Right kidney (tissue), 1 donor: ENCODE data around the gene OR52B6.
"Not testable (repeated sequence)": the region's sequence is repeated elsewhere in the genome, so short reads cannot be mapped to it uniquely, and the experiment has no call there.

Experiments
- DNase-seq: peaks from one replicate; pipeline ENCODE4 v3.0.0-alpha.2; 2016

The OR52B6 gene

DNA sequence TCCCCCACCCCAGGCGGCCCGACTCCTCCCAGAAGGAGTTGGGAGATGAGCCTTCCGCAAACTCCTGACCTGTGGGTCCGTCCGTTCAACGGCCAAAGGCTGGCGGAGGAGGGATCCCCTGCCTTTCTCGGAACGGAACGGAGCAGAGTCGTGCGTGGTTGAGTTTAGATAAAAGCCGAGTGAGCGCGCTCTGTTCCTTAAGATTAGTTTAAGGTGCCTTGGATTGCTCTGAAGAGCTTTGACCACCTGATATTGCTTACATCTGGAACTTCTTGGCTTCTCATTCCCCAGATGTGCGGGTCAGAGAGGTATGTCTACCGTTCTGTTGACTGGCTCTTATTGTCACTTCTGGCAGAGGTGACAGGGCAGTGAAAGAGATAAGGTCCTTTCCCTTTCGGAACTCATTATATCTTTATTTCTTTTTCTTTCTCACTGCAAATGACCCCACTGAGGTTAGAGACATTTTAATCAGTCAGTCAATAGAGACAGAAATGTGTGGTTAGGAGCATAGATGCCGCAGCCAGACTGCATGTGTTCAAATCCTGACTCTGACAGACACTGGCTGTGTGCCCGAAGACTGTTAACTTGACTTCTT, 16.0 kb downstream of the OR52B6 start, which contains the start of gene TRIM6:
Gene TRIM6 (plus strand): TSS at position 31 of the 595 bp plus-strand sequence. CDS start 261 bp downstream, at position 292.
- DNase-seq, result peak; percentile 35

DNA sequence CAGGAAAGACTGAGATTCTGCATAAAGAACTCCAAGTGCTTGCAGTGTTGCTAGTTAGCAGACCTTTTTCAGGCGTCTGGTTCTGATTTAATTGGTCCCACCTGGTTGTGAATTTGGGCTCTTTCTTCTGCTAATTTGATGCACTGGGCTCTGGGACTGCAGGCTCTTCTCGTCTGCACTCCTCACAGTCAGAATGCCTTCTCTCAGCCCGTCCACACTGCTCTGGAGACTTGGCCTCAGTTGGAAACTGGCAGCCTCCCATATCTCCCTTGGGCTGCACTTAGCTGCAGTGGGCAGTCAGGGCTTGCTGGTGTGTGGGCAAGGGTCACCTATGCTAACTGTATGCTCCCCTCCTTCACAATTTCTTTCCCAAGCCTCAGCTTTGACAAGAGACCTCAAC, 17.3 kb downstream of the OR52B6 start:
- no peak for DNase-seq

DNA sequence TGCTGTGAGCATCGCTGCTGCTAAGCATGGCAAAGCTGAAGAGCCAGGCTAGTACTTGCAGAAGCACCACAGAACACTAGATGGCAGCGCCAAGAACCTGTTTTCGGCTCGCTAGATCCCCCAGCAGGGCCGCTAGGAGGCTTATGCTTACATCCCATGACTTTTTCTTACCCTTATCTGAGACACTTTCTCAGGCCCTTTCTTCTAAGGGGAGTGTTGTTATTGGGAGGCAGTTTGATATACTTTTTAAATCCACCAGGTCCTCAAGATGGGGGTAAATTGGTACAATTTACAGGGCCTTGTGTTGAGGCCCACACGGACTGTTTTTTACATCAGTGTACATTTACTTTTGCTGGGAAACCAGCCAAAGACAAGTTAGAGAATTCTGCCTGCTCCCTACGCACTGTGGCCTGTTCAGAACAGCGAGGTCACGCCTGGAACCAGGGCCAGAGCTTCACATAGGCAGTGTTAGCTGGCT, 19.7 kb downstream of the OR52B6 start:
- peak; percentile 20 for DNase-seq

DNA sequence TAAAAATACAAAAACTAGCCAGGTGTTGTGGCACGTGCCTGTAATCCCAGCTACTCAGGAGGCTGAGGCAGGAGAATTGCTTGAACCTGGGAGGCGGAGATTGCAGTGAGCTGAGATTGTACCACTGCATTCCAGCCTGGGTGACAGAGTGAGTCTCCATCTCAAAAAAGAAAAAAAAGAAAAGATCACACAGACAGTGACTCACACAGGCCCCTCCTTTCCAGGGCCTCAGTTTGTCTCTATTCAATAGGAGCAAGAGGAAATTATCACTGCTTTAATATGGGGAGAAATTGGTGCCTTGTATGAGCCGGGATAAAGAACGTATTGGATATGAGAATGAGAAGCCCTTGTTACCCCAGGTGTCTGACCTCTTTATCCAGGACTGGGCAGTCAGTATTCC, 22.1 kb downstream of the OR52B6 start:
- not testable (repeated sequence) for DNase-seq

DNA sequence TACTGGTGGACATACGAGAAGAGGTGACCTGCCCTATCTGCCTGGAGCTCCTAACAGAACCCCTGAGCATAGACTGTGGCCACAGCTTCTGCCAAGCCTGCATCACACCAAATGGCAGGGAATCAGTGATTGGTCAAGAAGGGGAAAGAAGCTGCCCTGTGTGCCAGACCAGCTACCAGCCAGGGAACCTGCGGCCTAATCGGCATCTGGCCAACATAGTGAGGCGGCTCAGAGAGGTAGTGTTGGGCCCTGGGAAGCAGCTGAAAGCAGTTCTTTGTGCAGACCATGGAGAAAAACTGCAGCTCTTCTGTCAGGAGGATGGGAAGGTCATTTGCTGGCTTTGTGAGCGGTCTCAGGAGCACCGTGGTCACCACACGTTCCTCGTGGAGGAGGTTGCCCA, 22.6 kb downstream of the OR52B6 start:
- DNase-seq, result no peak

DNA sequence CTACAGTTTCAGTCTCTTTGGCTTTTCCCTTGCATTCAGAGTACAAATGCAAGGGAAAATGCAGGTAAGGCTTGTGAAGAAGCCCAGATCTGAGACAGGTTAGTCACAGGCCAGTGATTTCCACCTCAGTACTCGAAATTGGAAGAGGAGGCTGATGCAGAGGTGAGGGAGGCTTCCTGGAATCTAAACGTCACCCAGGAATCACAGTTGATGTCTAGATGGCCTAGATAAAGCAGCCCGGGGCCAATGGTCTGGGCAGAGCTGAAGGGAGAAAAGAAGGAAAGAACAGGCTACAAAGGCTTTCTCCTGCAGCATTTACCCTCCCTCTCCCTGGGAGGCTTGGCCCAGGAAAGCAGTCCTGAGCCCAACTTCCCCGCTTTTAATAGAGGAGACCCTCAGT, 24.2 kb downstream of the OR52B6 start:
- DNase-seq, result no peak

DNA sequence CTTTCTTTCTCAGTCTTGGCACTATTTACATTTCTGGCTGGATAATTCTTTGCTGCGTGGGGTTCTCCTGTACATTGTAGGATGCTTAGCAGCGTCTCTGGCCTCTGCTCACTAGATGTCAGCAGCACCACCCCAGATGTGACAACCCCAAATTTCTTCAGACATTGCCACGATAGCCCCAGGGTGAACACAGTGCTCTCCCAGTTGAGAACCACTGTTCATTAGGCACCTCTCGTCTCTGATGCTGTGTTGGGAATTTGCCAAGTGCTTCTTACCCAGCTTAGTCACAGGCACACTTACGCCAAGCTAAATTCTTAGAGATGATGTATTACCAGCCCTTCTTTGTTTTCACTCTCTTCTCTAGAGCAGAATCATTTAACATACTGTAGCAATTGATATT, 25.2 kb downstream of the OR52B6 start:
- DNase-seq, result no peak

DNA sequence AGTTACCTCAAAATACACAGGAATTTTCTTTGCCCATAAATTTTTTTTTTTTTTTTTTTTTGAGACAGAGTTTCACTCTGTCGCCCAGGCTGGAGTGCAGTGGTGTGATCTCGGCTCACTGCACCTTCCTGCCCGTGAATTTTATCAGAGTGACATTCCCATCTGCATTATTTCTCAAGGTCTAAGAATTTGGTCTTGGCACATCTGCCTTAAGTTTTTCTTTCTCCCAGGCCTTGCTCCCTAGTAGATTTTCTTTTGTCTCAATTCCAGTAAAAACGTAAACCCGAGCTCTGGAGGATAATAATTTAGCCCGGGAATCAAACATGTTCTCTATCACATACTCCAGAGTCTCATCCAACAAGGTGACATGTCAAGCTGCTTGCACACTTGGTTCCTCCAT, 28.1 kb downstream of the OR52B6 start:
- DNase-seq, result no peak

DNA sequence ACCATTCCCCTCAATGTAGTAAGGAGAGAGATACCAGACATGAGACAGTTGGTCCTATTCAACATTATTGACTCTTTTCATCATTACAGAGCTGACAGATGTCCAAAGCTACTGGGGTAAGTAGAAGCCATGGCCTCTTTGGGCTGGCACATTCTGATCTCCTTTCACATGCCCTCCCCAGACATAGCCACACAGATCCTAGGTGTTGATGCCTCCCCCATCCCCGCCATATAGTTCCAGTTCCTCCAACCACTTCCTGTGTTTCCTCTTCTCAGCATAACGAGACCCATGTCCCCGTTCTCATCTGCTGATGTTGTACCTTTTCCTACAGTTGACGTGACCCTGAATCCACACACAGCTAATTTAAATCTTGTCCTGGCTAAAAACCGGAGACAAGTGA, 29.8 kb downstream of the OR52B6 start:
- no peak for DNase-seq

DNA sequence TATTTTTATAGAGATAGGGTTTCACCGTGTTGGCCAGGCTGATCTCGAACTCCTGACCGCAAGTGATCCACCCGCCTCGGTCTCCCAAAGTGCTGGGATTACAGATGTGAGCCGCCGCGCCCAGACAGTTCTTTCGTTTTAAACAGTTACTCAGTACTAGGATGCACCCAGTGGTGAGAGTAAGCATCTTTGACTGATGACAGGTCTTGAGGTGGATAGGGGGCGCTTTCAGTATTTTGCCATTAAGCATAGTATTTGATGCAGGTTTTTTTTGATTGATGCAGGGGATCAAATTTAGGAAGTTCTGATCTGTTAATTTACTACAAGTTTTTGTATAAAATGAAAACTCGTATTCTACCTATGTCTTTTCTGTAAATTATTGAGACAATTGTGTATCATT, 30.9 kb downstream of the OR52B6 start:
- DNase-seq, result no peak

DNA sequence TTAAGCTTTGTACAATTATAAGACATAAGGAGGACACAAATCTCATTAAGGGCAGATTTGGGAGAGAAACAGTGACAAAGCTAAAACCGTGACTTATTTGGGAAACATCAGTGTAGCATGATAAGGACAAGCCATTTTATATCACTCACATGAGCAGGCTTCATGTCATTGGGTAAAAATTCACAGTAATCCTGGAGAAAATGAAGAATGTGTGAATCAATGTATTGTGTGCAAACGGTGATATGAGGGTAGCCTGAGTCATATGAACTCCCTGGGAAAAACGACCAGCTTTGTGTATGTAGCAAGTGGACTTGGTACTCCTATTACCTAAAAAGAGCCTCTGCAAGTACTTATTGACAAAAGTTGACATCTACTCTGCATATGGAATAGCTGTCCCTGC, 38.1 kb downstream of the OR52B6 start:
- DNase-seq, result no peak

DNA sequence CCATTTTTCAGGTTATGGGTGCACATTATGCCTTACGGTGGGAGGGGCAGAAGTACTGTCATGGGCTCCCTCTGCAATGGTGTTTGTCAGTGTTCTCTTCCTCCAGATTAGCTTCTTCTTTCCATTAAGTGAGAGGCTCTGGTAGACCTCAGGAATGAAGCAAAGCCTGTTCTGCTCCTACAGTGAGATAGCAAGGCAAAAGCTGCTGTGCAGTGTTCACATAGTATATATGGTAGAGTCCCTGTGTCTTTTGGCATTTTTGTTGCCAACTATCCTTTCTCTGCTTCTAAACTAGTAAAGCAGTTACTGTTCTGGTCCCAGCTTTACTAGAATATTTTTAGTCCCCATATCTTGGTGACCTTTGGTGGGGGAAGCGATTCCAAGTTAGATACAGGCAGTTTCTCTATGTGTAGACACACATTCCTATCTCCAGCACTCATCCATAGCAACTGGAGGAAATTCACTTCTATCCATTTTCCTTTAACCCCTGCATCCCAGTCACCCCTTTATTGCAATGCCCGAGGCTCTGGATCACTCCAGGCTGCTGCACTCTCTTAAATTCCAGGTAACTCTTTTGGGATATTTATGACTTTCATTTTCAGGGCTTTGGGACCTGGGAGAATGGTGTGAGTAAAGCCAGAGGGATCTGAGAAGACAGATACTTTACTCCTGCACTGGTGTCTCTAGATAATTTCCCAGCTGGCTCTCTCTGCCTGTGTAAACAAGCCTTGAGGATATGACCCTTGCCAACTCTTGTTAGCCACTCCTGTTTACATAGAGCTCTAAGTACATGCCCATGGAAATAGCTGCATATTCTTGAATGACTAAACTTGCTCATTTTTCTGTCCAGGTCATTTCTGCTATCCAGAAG, 40.2 kb downstream of the OR52B6 start:
- no peak for DNase-seq

DNA sequence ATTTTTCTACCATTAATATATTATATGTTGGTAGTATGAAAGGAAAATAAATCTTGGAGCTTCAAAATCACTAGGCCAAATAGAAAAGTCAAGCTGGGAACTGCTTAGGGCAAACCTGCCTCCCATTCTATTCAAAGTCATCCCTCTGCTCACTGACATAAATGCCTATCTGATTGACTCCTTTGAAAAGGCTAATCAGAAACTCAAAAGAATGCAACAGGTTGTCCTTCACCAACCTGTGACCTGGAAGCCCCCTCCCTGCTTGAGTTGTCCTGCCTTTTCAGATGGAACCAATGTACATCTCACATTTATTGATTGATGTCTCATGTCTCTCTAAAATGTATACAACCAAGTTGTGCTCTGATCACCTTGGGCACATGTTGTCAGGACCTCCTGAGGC, 40.9 kb downstream of the OR52B6 start:
- no peak for DNase-seq

DNA sequence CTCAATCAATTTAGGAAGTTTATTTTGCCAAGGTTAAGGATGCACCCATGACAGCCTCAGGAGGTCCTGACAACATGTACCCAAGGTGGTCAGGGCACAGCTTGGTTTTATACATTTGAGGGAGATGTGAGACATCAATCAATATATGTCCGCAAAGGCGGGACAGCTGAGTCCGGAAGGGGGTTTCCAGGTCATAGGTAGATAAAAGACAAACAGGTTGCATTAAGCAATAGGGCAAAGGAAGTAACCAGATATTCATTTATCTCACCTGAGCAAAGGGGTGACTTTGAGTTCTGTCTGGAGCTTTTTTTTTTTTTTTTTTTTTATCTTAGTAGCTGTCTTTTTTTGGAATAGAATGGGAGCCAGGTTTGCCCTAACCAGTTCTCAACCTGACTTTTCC, 42.1 kb downstream of the OR52B6 start:
- DNase-seq, result no peak

DNA sequence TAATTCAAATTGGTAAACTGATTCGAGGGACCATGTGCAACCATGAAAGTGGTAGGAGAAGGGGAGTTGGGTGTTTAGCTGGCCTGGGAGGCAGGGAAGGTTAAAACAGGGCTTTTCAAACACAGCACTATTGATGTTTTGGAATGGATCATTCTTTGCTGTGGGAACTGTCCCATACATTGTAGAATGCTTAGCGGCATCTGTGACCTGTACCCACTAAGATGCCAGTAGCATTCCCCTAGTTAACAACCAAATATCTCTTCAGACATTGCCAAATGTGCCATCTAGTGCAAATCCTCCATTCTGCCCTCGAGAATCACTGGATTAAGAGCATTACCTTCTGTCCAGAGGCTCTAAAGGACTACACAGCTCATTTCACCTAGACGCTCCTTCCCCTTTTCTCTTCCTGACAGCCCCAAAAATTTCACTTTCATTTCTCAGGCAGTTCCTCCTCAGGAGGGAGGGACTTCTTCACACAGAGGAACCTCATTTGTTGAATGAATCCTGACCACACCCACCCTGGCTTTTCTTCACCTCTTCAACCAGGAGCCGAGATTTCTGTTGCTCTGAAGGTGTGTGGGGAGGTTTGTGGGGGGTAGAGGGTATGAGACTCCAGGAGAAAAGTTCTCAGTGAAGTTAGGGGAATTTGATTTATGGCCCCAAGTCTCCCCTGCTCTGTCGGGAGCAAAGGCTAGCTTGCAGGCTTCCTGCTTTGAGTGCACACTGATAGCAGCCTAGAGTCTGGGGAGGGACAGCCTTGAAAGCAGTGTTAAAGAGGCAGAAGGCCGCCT, 44.0 kb downstream of the OR52B6 start, which contains the start of gene TRIM34:
Gene TRIM34 (plus strand): TSS at position 513 of the 791 bp plus-strand sequence. CDS start 7,331 bp downstream, outside the sequence.
- DNase-seq, result peak; percentile 57

DNA sequence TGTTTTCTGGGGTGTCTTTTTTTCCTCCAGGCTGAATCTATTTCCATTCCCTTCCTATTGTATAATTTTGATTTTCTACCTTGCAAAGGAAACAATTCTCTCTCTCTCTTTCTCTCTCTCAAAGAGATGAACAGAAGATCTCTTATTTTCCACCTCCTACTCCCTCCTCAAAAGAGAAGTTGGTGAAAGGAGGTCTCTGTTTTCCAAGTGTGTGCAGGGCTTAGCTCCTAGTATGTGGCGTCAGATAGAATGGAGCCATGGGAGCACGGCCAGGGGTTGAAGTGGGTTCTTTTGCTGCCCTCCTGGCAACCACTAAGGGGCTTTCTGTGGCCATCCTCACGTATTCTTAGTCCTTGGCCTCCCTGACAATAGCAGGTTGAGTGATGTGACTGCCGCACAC, 44.6 kb downstream of the OR52B6 start:
- no peak for DNase-seq

DNA sequence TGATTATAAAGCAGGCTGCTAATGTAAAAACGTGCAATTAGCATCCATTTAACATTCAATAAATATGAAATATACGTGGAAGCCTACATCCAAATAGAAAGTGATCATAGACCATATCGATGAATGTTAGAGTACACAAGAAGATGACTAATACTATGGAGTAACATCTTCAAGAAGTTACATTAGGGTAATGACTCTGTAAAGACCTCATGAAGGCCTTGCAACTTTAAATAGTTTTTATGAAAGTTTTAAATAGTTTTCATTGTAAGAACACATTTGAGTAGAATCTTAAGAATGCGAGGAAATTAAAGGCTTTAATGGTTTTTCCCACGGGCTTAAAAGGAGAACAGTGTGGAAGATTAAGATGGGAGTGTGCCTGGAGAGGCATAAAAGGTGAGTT, 45.5 kb downstream of the OR52B6 start:
- no peak for DNase-seq

DNA sequence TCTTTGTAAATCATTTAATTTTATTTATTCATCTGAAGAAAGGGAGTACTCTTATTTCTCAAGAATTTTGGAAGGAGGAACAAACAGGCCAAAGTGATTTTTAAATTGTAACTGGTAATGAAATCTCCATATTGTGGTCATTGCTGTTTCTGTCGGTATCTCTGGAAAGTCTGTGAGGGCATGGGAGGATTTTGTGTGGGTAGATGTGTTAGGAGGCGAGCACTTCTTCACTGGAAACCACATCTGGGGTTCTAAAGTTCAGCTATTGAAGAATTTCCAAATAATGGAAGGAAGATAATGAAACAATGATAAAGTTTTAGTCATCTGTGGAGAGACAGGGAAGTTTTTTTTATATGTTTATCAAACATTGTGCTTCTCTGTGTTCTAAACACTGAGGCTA, 50.7 kb downstream of the OR52B6 start:
- no peak for DNase-seq
